Activated CD8-positive, alpha-beta memory T cell treated with anti-CD3 and anti-CD28 coated beads for 36 hours (primary cell): Measurements from ENCODE around the gene LRR1. TPM values are rescaled to one million over a fixed set of nuclear protein-coding genes. Genes with fewer than 3 reads are reported as not detected.

Experiments
- CTCF ChIA-PET: fragments of 350-600 bp; sonication (Branson Sonifier 250); formaldehyde crosslinking; loops from one replicate; lab custom pipeline; 2021; ENCODE audit warnings: antibody characterized with exemption; lab: Charles Lee
- POLR2A ChIA-PET: fragments of 350-600 bp; sonication (Branson Sonifier 250); formaldehyde crosslinking; loops from one replicate; lab custom pipeline; 2021; ENCODE audit warnings: antibody characterized with exemption; lab: Charles Lee
- total RNA-seq, 2 experiments: library from RNA; stranded (reverse); gene quantifications; one replicate each; pipeline ENCODE4 v1.2.3, GENCODE V29; 2021

LRR1 gene
- 10 to 100 TPM; 48.8 to 54.1 TPM for total RNA-seq

GRCh38 chr14:49598485-49599300, at the start of gene LRR1:
TSS of gene LRR1 (plus strand) at chr14:49598940. CDS start at chr14:49599021, 81 bp downstream.
- ChIA-PET POLR2A (interaction anchor here (0.7 to 2.9 kb wide), 5 partner anchors 13 to 169 kb away, joined by 3 to 35 read pairs (median 3); partner anchors contain the start of genes KLHDC2, MGAT2, RPL36AL and RPS29), CTCF (interaction anchor here (0.6 to 1.9 kb wide), 7 partner anchors 12 to 169 kb away, joined by 3 to 13 read pairs (median 3); partner anchors contain the start of genes DNAAF2, MGAT2, RPL36AL and RPS29)

- ChIA-PET POLR2A (no interaction called here), CTCF (no interaction called here)
Observed at GRCh38 chr14:49549446-49549845, 49.3 kb upstream of the LRR1 start.

GRCh38 chr14:49549881-49550280, 48.9 kb upstream of the LRR1 start:
- CTCF ChIA-PET = no interaction called here
- POLR2A ChIA-PET = no interaction called here

GRCh38 chr14:49550286-49551184, 48.2 kb upstream of the LRR1 start:
- CTCF ChIA-PET = no interaction called here

GRCh38 chr14:49551569-49551968, 47.2 kb upstream of the LRR1 start:
- ChIA-PET POLR2A (no interaction called here), CTCF (no interaction called here)

More at GRCh38 chr14:49550286-49551184, 48.2 kb upstream of the LRR1 start:
- POLR2A ChIA-PET = no interaction called here

- ChIA-PET CTCF (interaction anchor here (0.6 kb wide), 1 partner anchor 1169 kb away, joined by 3 read pairs; no protein-coding TSS in a partner anchor), POLR2A (no interaction called here)
Observed at GRCh38 chr14:49553106-49553505, 45.6 kb upstream of the LRR1 start.

GRCh38 chr14:49553892-49554291, 44.8 kb upstream of the LRR1 start:
- ChIA-PET POLR2A (no interaction called here), CTCF (interaction anchor here (0.6 kb wide), 1 partner anchor 1170 kb away, joined by 3 read pairs; no protein-coding TSS in a partner anchor)

- CTCF ChIA-PET = no interaction called here
- POLR2A ChIA-PET = no interaction called here
Observed at GRCh38 chr14:49559979-49560768, 38.6 kb upstream of the LRR1 start.

- ChIA-PET POLR2A (interaction anchor here (0.7 kb wide), 1 partner anchor 28 kb away, joined by 4 read pairs; no protein-coding TSS in a partner anchor), CTCF (no interaction called here)
Observed at GRCh38 chr14:49566714-49567113, 32.0 kb upstream of the LRR1 start.

GRCh38 chr14:49569281-49569680, 29.5 kb upstream of the LRR1 start:
- CTCF ChIA-PET = no interaction called here
- POLR2A ChIA-PET = no interaction called here

GRCh38 chr14:49574038-49574437, 24.7 kb upstream of the LRR1 start:
- ChIA-PET CTCF (no interaction called here), POLR2A (interaction anchor here (0.6 kb wide), 2 partner anchors 8 to 31 kb away, joined by 3 to 4 read pairs; no protein-coding TSS in a partner anchor)

- POLR2A ChIA-PET = no interaction called here
- CTCF ChIA-PET = no interaction called here
Observed at GRCh38 chr14:49578141-49578540, 20.6 kb upstream of the LRR1 start.

GRCh38 chr14:49579841-49580240, 18.9 kb upstream of the LRR1 start:
- ChIA-PET POLR2A (interaction anchor here (1.3 kb wide), 1 partner anchor 41 kb away, joined by 3 read pairs; the partner anchor contains the start of genes MGAT2 and RPL36AL), CTCF (no interaction called here)

- ChIA-PET CTCF (no interaction called here), POLR2A (interaction anchor here (0.6 to 1.3 kb wide), 4 partner anchors 8 to 39 kb away, joined by 3 to 4 read pairs (median 3); partner anchors contain the start of genes MGAT2 and RPL36AL)
Observed at GRCh38 chr14:49581209-49582112, 17.3 kb upstream of the LRR1 start.

- POLR2A ChIA-PET = interaction anchor here (0.6 to 0.8 kb wide), 3 partner anchors 9 to 38 kb away, joined by 3 to 4 read pairs (median 4); partner anchors contain the start of genes MGAT2 and RPL36AL
Observed at GRCh38 chr14:49582113-49582977, 16.4 kb upstream of the LRR1 start.

GRCh38 chr14:49583629-49584028, 15.1 kb upstream of the LRR1 start:
- CTCF ChIA-PET = no interaction called here
- POLR2A ChIA-PET = interaction anchor here (3.6 to 3.9 kb wide), 2 partner anchors 15 to 37 kb away, joined by 35 to 41 read pairs; partner anchors contain the start of genes LRR1, MGAT2 and RPL36AL

More at GRCh38 chr14:49582113-49582977, 16.4 kb upstream of the LRR1 start:
- CTCF ChIA-PET = no interaction called here
